Testis (tissue), 2 donors: Measurements from ENCODE around the gene GRK5.

Source experiments
- CTCF ChIP-seq, 3 experiments: fragments of 450-650 bp in 2 of 3; fragments of 200-600 bp in 1 of 3; sonication (generic) in 1 of 3; IDR thresholded peaks; one replicate each; pipeline ENCODE4 v1.5.1; 2016 to 2019; ENCODE audit warnings: antibody characterized with exemption in 3 of 3, mild to moderate bottlenecking in 2 of 3, moderate library complexity in 1 of 3
- POLR2A ChIP-seq: fragments of 450-650 bp; IDR thresholded peaks from one replicate; pipeline ENCODE4 v1.6.1; 2017; ENCODE audit warnings: antibody characterized with exemption, mild to moderate bottlenecking, moderate library complexity

GRCh38 chr10:119246862-119247549, 39.6 kb downstream of the GRK5 start:
- TF ChIP-seq CTCF (IDR thresholded peaks at IDR 0.05) (no peak), POLR2A (no peak)
